IPS-18c (cell line): ENCODE results near the gene DSG1.
"Not testable (repeated sequence)": the region's sequence is repeated elsewhere in the genome, so short reads cannot be mapped to it uniquely, and the experiment has no call there.

Source experiments
- H3K4me3 ChIP-seq: 2 replicates; pipeline ENCODE4 v1.7.0; 2013; ENCODE audit warnings: low read depth, mild to moderate bottlenecking, low read length, moderate library complexity; ENCODE audit not compliant: insufficient read depth
- H3K9me3 ChIP-seq: one replicate; pipeline ENCODE4 v1.6.1; 2013; ENCODE audit warnings: mild to moderate bottlenecking, low read length, moderate library complexity; ENCODE audit not compliant: control insufficient read depth, insufficient read depth

DSG1 gene

GRCh38 chr18:31317860-31318259 lies at the start of gene DSG1:
TSS of gene DSG1 (plus strand) at chr18:31318160. CDS start at chr18:31318301, 141 bp downstream.
- Histone ChIP-seq H3K9me3 (no peaks in the 10 kb centered on the region), H3K4me3 (no peak within 1 kb of the TSS)

GRCh38 chr18:31268985-31269406 lies 49.0 kb upstream of the DSG1 start:
- H3K4me3 ChIP-seq, result no peak overlapping the region
- no peaks in the 10 kb centered on the region for H3K9me3 ChIP-seq

GRCh38 chr18:31269566-31269965 lies 48.4 kb upstream of the DSG1 start:
- Histone ChIP-seq H3K4me3 (no peak overlapping the region), H3K9me3 (no peaks in the 10 kb centered on the region)

GRCh38 chr18:31270578-31270977 lies 47.4 kb upstream of the DSG1 start:
- Histone ChIP-seq H3K9me3 (no peaks in the 10 kb centered on the region), H3K4me3 (no peak overlapping the region)

GRCh38 chr18:31273812-31274527 lies 44.0 kb upstream of the DSG1 start:
- Histone ChIP-seq H3K9me3 (no peaks in the 10 kb centered on the region), H3K4me3 (no peak overlapping the region)

- no peaks in the 10 kb centered on the region for H3K9me3 ChIP-seq
Measured at GRCh38 chr18:31274931-31275330, 43.0 kb upstream of the DSG1 start.

GRCh38 chr18:31275722-31276463 lies 42.1 kb upstream of the DSG1 start:
- H3K9me3 ChIP-seq, result no peaks in the 10 kb centered on the region
- H3K4me3 ChIP-seq, result no peak overlapping the region

More at GRCh38 chr18:31274931-31275330, 43.0 kb upstream of the DSG1 start:
- no peak overlapping the region for H3K4me3 ChIP-seq

GRCh38 chr18:31278609-31279071 lies 39.3 kb upstream of the DSG1 start:
- Histone ChIP-seq H3K4me3 (no peak overlapping the region), H3K9me3 (no peaks in the 10 kb centered on the region)

- Histone ChIP-seq H3K4me3 (no peak overlapping the region), H3K9me3 (no peaks in the 10 kb centered on the region)
Measured at GRCh38 chr18:31280502-31280901, 37.5 kb upstream of the DSG1 start.

GRCh38 chr18:31281437-31281836 lies 36.5 kb upstream of the DSG1 start:
- no peaks in the 10 kb centered on the region for H3K9me3 ChIP-seq
- H3K4me3 ChIP-seq, result no peak overlapping the region

GRCh38 chr18:31289446-31289845 lies 28.5 kb upstream of the DSG1 start:
- H3K4me3 ChIP-seq, H3K9me3 ChIP-seq: not testable (repeated sequence)

GRCh38 chr18:31291688-31292087 lies 26.3 kb upstream of the DSG1 start:
- Histone ChIP-seq H3K4me3 (no peak overlapping the region), H3K9me3 (no peaks in the 10 kb centered on the region)

GRCh38 chr18:31294199-31294747 lies 23.7 kb upstream of the DSG1 start:
- Histone ChIP-seq H3K9me3 (no peaks in the 10 kb centered on the region), H3K4me3 (no peak overlapping the region)

- Histone ChIP-seq H3K4me3 (no peak overlapping the region), H3K9me3 (no peaks in the 10 kb centered on the region)
Measured at GRCh38 chr18:31297248-31297647, 20.7 kb upstream of the DSG1 start.

- Histone ChIP-seq H3K4me3 (no peak overlapping the region), H3K9me3 (no peaks in the 10 kb centered on the region)
Measured at GRCh38 chr18:31301201-31301655, 16.7 kb upstream of the DSG1 start.

GRCh38 chr18:31302991-31303390 lies 15.0 kb upstream of the DSG1 start:
- Histone ChIP-seq H3K9me3 (no peaks in the 10 kb centered on the region), H3K4me3 (no peak overlapping the region)

GRCh38 chr18:31303771-31304170 lies 14.2 kb upstream of the DSG1 start:
- H3K9me3 ChIP-seq, result no peaks in the 10 kb centered on the region
- no peak overlapping the region for H3K4me3 ChIP-seq

- Histone ChIP-seq H3K4me3 (no peak overlapping the region), H3K9me3 (no peaks in the 10 kb centered on the region)
Measured at GRCh38 chr18:31309115-31309514, 8.8 kb upstream of the DSG1 start.
